OCI-LY1 (cell line): ENCODE measurements around the gene ZNF385C.

Experiments
- H2AFZ ChIP-seq: fragments of 200-600 bp; sonication (generic), shearing (Covaris generic); 2 replicates; pipeline ENCODE4 v1.6.0; 2014; ENCODE audit warnings: antibody characterized with exemption, mild to moderate bottlenecking, low read length
- H3F3A ChIP-seq: fragments of 200-600 bp; sonication (generic), shearing (Covaris generic); 2 replicates; pipeline ENCODE4 v1.6.0; 2014; ENCODE audit warnings: mild to moderate bottlenecking, antibody characterized with exemption, low read length, moderate library complexity; ENCODE audit not compliant: insufficient read depth
- H3K27ac ChIP-seq: fragments of 200-600 bp; sonication (generic); 2 replicates; pipeline ENCODE4 v1.5.1; 2014; ENCODE audit warnings: low read length, mixed run types, mild to moderate bottlenecking, low read depth; ENCODE audit not compliant: poor library complexity, severe bottlenecking
- H3K27me3 ChIP-seq: fragments of 200-600 bp; sonication (generic); 2 replicates; pipeline ENCODE4 v1.6.0; 2014; ENCODE audit warnings: antibody characterized with exemption, mild to moderate bottlenecking, low read length, moderate library complexity; ENCODE audit not compliant: insufficient read depth
- H3K36me3 ChIP-seq: fragments of 200-600 bp; sonication (generic); 2 replicates; pipeline ENCODE4 v1.6.1; 2014; ENCODE audit warnings: mild to moderate bottlenecking, antibody characterized with exemption, low read length, moderate library complexity, mixed read lengths; ENCODE audit not compliant: insufficient read depth
- H3K4me1 ChIP-seq: fragments of 200-600 bp; sonication (generic); 2 replicates; pipeline ENCODE4 v1.5.1; 2014; ENCODE audit warnings: mild to moderate bottlenecking, low read length, moderate library complexity; ENCODE audit not compliant: insufficient read depth, severe bottlenecking
- H3K4me2 ChIP-seq: fragments of 200-600 bp; sonication (generic), shearing (Covaris generic); 2 replicates; pipeline ENCODE4 v1.6.1; 2014; ENCODE audit warnings: low read length
- H3K4me3 ChIP-seq: fragments of 200-600 bp; sonication (generic); 2 replicates; pipeline ENCODE4 v1.5.1; 2014; ENCODE audit warnings: low read length, low read depth, mild to moderate bottlenecking, mixed read lengths; ENCODE audit not compliant: poor library complexity, severe bottlenecking
- H3K79me2 ChIP-seq: fragments of 200-600 bp; shearing (Covaris generic); 2 replicates; pipeline ENCODE4 v1.6.1; 2016; ENCODE audit warnings: mixed run types, low read length, mixed read lengths; ENCODE audit not compliant: insufficient read depth
- H3K9ac ChIP-seq: fragments of 200-600 bp; sonication (generic), shearing (Covaris generic); 2 replicates; pipeline ENCODE4 v1.6.1; 2014; ENCODE audit warnings: mild to moderate bottlenecking, low read length, mixed read lengths
- H3K9me2 ChIP-seq: fragments of 200-600 bp; sonication (generic), shearing (Covaris generic); 2 replicates; pipeline ENCODE4 v1.6.1; 2014; ENCODE audit warnings: low read depth, mild to moderate bottlenecking, low read length, mixed read lengths
- H3K9me3 ChIP-seq: fragments of 200-600 bp; shearing (Covaris generic); 2 replicates; pipeline ENCODE4 v1.6.1; 2014; ENCODE audit warnings: low read length, mixed read lengths
- H4K20me1 ChIP-seq: fragments of 200-600 bp; sonication (generic), shearing (Covaris generic); 2 replicates; pipeline ENCODE4 v1.6.0; 2016; ENCODE audit warnings: mild to moderate bottlenecking, low read length; ENCODE audit not compliant: insufficient read depth
- EZH2 ChIP-seq: fragments of 200-600 bp; sonication (generic), shearing (Covaris generic); IDR thresholded peaks from 2 replicates; pipeline ENCODE4 v1.8.0; 2017; ENCODE audit warnings: borderline replicate concordance, mixed run types, mild to moderate bottlenecking, antibody characterized with exemption, low read length, moderate library complexity, mixed read lengths
- TF ChIP-seq, protein P1 (sequence below): fragments of 200-600 bp; sonication (generic), shearing (Covaris generic); IDR thresholded peaks from 2 replicates; pipeline ENCODE4 v1.5.1; 2017; ENCODE audit warnings: mild to moderate bottlenecking, antibody characterized with exemption, low read length, moderate library complexity, mixed read lengths

Gene ZNF385C

GRCh38 chr17:41984454-41984853, 113.8 kb downstream of the ZNF385C start:
- H3K4me3 ChIP-seq = no peak overlapping the region
- H3K4me2 ChIP-seq = no peak overlapping the region
- H3K9me2 ChIP-seq = no peaks in the 10 kb centered on the region
- TF ChIP-seq EZH2 = no peak
- TF ChIP-seq, protein P1, sequence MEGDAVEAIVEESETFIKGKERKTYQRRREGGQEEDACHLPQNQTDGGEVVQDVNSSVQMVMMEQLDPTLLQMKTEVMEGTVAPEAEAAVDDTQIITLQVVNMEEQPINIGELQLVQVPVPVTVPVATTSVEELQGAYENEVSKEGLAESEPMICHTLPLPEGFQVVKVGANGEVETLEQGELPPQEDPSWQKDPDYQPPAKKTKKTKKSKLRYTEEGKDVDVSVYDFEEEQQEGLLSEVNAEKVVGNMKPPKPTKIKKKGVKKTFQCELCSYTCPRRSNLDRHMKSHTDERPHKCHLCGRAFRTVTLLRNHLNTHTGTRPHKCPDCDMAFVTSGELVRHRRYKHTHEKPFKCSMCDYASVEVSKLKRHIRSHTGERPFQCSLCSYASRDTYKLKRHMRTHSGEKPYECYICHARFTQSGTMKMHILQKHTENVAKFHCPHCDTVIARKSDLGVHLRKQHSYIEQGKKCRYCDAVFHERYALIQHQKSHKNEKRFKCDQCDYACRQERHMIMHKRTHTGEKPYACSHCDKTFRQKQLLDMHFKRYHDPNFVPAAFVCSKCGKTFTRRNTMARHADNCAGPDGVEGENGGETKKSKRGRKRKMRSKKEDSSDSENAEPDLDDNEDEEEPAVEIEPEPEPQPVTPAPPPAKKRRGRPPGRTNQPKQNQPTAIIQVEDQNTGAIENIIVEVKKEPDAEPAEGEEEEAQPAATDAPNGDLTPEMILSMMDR = no peak
- no peaks in the 10 kb centered on the region for H3K27me3 ChIP-seq
- H2AFZ ChIP-seq = no peak overlapping the region
- no peaks in the 10 kb centered on the region for H3F3A ChIP-seq
- peaks cover 3% of the 10 kb centered on the region for H3K4me1 ChIP-seq
- H3K27ac ChIP-seq = peak overlapping the region; percentile 49
- no peaks in the 10 kb centered on the region for H3K79me2 ChIP-seq
- peaks cover 95% of the 10 kb centered on the region for H3K36me3 ChIP-seq
- H3K9ac ChIP-seq = no peak overlapping the region
- no peaks in the 10 kb centered on the region for H4K20me1 ChIP-seq
- no peaks in the 10 kb centered on the region for H3K9me3 ChIP-seq

- H3K36me3 ChIP-seq = peaks cover 90% of the 10 kb centered on the region
- H3K79me2 ChIP-seq = no peaks in the 10 kb centered on the region
- TF ChIP-seq, protein P1 = no peak
- TF ChIP-seq EZH2 = no peak
These were observed 116.1 kb downstream of the ZNF385C start for GRCh38 chr17:41982026-41982760.

DNA sequence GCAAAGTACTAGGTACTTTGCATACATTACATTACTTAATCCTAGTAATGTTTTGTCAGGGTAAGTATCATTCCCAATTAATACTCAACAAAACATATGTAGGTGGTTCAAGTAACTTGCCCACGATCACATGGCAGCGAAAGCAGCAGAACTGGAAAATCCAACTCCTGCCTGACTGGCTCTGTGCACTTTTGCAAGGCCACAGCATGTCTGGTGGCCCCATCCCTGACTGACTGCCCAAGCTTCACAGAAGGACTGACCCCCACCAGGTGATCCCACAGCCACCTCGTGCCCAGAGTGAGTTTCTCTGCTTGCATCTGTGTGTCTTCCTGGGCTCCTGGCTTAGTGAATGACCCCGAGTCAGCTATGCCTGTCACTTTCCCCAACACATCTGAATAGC, 120.3 kb downstream of the ZNF385C start:
- Histone ChIP-seq H2AFZ (no peak overlapping the region), H3K9me3 (no peaks in the 10 kb centered on the region), H3K4me2 (no peak overlapping the region), H3K27ac (no peak overlapping the region), H3K27me3 (no peaks in the 10 kb centered on the region), H3K79me2 (no peaks in the 10 kb centered on the region), H3K9me2 (no peaks in the 10 kb centered on the region), H3K36me3 (peaks cover 91% of the 10 kb centered on the region), H3F3A (no peaks in the 10 kb centered on the region), H3K4me1 (peaks cover 27% of the 10 kb centered on the region), H3K4me3 (no peak overlapping the region), H4K20me1 (no peaks in the 10 kb centered on the region), H3K9ac (no peak overlapping the region)
- no peak for TF ChIP-seq EZH2
- TF ChIP-seq, protein P1 = no peak

More at GRCh38 chr17:41982026-41982760, 116.1 kb downstream of the ZNF385C start:
- no peak overlapping the region for H3K27ac ChIP-seq
- H3K4me3 ChIP-seq = no peak overlapping the region
- no peak overlapping the region for H3K4me2 ChIP-seq
- H3F3A ChIP-seq = no peaks in the 10 kb centered on the region
- no peak overlapping the region for H3K9ac ChIP-seq
- no peaks in the 10 kb centered on the region for H3K27me3 ChIP-seq
- no peaks in the 10 kb centered on the region for H3K9me3 ChIP-seq
- H2AFZ ChIP-seq = no peak overlapping the region
- H3K9me2 ChIP-seq = no peaks in the 10 kb centered on the region
- H3K4me1 ChIP-seq = peaks cover 5% of the 10 kb centered on the region
- H4K20me1 ChIP-seq = no peaks in the 10 kb centered on the region
